NCI-H2107 (cell line): ENCODE results near the gene MTMR8.
"Not testable (repeated sequence)": the region's sequence is repeated elsewhere in the genome, so short reads cannot be mapped to it uniquely, and the experiment has no call there.

ENCODE experiments used
- DNase-seq: peaks from one replicate; lab custom pipeline; 2025; lab: John Stamatoyannopoulos, UW

Gene MTMR8

DNA sequence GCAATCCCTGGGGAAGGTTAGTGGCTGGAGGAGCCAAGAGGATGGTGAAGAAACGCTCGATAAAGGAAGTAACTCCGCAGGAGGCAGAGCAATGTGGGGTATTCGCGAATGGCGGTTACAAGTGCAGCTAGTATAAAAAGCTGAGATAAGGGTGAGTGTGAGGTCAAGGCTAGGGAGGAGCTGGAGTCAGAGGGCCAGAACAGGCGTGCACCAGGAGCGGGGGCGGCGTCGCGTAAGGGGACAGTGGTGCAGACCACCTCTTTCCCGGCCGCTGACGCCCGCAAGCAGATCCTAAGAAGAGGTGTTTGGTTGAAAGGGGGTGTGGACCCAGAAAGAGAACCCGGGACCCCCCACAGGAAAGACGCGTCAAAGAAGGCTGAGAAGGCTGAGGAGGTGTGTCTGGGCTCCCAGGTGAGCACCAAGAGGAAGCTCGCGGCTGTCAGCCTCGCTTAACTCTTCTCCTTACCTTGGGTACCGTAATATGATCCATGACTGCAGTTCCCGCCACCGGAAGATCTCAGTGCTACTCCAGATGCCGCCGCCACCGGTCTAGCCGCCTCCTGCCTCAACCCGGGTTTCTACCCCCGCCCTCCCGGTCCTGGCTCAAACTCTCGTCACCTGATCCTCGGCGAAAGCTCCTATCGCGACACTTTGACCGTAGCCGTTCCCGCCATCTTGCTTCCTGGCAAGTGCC is at the start of gene MTMR8:
MTMR8 (minus strand) TSS at position 579 of the 694 bp plus-strand sequence; CDS start at position 490, 89 bp downstream.
- no peak for DNase-seq

DNA sequence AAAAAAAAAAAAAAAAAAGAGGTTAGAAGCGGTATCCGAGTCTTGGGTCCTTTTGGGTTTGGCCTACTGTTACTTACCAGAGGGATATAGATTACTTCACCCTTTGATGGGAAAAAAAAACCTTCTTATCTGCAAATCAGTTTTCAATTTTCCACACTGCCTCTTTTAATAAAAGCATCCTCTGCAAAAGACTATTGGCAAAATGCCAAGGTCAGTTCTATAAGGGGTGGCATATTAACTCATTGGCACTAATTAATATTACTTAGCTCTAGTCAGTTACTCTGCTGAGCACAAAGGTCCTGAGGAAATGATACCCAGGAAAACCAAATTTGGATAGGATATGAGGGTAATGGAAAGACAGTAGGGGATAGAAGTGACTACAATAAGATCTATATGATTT is 44.3 kb upstream of the MTMR8 start:
- DNase-seq: no peak

DNA sequence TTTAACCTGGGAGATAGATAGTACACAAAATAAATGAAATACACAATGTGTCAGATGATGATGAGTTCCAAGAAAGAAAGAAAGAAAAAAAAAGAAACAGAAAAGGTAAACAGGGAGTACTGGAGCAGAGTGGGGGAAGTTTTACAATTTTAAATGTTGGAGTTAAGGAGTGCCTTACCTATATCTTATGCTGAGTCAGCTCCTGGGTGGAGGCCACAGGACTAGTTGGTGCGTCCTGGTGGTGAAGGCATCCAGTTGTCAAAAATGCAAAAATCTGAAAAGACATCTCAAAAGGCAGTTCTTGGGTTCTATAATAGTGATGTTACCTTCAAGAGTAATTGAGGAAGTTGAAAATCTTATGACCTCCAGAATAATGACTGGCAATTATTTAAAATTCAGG is 42.4 kb upstream of the MTMR8 start:
- DNase-seq: no peak

DNA sequence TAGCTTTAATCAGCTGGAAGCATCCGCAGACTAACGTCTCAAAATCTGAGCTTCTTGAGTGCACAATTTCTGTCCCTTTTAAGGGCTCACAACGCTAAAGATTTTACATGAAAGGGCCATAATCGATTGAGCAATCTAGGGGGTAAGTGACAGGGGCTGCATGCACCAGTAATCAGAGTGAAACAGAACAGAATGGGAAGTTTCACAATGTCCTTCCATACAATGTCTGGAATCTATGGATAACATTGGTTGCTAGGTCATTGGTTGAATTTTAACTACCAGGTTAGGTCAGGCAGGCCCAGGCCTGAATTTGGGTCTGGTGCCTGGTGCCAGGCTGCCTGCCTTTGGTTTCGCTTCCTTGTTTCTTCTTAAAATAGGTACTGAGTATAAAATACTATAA is 42.0 kb upstream of the MTMR8 start:
- no peak for DNase-seq

DNA sequence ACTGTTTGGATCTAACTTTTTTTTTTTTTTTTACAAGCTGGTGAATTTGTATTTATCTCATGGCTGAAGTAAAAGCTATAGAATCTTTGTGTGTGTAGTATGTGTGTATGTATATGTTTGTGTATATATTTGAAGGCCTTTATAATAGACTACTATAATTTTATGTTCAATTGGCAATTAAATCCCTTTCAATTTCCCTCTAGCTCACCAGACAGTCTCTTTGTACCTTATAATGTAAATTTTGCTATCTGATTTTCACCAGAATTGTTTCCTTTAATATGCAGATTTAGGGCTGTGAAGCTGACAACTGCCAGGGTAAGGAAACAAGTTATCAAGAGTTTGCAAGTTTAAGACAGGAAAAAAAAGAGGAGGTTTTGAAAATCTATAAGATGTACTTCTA is 33.1 kb upstream of the MTMR8 start:
- no peak for DNase-seq

DNA sequence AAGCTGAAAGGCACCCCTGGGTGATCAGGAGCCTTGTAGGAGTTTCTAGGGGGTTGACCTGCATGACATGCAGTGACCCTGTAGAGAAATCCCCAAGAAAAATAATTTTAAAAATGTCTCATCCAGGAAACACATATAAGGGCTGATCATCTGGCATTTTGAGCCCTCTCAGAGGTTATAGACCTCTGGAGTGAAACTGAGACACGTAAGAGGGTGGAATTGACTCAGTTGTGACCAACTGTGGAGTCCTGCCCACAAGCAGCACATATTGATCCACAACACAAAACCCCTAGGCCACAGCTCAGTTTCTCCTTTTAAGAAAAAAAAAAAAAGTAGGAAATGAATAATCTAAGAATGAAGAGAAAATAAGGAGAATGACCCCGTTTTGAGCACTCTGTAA is 32.5 kb upstream of the MTMR8 start:
- no peak for DNase-seq

DNA sequence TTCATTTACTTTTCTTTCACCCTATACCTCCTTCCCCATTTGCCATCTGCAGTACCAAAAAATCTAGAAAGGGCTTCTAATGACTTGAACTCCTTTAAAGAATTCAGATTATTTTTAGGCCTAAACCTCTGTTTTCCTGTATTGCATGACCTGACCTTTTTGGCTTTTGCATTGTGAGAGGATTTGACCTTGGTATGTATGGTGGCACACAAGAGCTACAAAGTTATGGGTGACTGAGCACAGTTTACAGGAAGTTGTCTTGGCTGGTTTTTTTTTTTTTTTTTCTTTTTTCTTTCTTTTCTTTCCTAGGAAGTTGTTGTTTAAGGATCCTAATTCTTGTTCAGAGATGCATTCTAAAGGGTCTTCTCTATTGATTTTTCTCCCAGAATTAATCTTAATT is 32.0 kb upstream of the MTMR8 start:
- no peak for DNase-seq

DNA sequence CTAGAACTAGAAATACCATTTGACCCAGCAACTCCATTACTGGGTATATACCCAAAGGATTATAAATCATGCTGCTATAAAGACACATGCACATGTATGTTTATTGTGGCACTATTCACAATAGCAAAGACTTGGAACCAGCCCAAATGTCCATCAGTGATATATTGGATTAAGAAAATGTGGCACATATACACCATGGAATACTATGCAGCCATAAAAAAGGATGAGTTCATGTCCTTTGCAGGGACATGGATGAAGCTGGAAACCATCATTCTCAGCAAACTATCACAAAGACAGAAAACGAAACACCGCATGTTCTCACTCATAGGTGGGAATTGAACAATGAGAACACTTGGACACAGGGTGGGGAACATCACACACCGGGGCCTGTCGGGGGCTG is 14.5 kb upstream of the MTMR8 start:
- not testable (repeated sequence) for DNase-seq

DNA sequence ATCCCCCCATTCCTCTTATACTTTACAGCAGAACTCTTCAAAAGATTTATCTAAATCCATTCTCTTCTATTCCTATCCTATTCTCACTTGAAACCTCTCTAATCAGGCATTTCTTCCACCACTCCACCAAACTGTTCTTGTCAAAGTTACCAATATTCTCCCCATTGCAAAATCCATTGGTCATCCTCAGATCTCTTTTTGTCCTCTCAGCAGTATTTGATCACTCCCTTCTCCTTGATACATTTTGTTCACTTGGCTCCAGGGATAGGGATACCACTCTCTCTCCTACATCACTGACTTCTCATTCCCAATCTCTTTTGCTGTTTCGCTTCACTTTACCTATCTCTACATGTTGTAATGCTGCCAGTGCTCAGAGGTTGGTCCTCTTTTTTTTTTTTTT is 2.8 kb upstream of the MTMR8 start:
- no peak for DNase-seq

DNA sequence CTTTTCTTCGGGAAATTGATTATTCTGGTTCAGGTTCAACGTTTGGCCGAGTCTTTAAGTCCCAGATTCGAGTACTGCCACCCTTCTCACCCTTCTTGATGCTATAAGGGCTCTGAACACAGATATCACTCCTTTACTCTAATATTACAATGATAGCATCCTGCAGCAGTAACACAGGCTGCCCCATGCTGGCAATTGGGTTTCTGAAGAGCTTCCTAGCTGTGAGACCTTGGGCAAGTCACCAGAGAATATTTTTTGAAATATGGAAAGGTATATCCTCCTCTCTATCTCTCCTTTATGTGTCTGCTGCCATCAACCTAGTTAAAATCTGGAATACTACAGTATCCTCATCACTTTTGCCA is 297 bp upstream of the MTMR8 start:
- no peak for DNase-seq

DNA sequence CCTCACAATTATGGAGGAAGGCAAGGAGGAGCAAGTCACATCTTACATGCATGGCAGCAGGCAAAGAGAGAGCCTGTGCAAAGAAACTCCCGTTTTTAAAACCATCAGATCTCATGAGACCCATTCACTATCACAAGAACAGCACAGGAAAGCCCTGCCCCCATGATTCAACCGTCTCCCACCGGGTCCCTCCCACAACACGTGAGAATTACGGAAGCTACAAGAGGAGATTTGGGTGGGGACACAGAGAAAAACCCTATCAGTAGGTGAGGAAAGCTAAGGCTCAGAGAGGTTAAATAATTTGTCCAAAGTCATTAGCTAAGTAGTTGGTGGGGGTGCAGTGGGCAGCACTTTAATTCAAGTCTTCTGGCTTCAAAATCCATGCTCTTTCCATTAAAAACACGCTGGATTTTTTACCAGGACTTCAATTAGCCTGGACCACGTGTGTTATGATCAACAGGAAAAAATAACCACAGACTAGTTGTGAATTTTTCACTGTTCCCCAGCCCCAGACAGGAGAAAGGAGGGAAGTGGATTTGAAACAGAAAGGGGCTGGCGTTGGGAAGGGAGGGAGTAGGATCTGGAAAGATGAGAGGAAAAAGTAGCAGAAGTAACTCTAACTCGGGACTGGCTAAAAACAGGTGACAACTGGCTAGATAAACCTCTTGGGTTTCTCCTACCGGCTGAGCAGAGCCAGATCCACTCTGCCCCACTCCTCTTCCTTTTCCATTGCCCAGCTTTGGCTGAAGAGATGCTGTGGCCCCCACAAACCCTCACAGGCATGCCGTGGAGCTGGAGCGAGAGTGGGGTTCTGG is 986 bp downstream of the MTMR8 start:
- no peak for DNase-seq

DNA sequence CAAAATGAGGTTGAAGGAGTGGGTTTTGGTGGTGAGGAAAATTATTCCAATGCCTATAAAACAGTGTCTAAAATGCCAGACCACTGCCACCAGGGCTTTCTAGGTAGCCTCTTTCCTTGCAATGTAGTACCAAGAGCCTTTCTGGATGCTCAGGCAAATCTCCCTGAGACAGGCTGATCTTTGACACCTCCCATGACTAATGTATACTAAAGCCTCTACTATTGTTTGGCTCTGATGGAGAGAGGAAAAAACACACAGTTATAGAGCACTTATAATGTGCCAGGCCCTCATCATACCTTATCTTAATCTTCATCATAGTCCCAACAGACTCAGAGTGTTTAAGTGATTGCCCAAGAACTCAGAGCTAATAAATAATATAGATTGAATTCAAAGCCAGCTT is 5.8 kb downstream of the MTMR8 start:
- DNase-seq: no peak

DNA sequence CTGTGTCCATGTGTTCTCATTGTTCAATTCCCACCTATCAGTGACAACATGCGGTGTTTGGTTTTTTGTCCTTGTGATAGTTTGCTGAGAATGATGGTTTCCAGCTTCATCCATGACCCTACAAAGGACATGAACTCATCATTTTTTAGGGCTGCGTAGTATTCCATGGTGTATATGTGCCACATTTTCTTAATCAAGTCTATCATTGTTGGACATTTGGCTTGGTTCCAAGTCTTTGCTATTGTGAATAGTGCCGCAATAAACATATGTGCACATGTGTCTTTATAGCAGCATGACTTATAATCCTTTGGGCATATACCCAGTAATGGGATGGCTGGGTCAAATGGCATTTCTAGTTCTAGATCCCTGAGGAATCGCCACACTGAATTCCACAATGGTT is 14.5 kb downstream of the MTMR8 start:
- DNase-seq: not testable (repeated sequence)

DNA sequence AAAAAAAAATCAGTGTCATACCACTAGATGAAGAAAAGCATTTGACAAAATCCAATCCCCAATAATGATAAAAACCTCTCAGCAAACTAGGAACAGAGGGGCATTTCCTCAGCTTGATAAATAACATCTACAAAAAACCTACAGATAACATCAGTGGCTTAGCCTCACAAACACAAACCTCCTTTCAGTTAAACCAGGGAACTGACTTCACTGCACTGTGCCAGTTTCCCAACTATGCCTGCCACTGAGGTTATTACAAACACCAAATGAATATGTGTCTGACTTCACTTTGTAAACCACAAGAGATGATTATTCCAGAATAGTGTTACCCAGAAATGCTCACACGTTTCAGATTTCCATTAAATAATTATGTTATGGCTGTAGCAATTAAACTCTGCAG is 15.3 kb downstream of the MTMR8 start:
- DNase-seq: no peak

DNA sequence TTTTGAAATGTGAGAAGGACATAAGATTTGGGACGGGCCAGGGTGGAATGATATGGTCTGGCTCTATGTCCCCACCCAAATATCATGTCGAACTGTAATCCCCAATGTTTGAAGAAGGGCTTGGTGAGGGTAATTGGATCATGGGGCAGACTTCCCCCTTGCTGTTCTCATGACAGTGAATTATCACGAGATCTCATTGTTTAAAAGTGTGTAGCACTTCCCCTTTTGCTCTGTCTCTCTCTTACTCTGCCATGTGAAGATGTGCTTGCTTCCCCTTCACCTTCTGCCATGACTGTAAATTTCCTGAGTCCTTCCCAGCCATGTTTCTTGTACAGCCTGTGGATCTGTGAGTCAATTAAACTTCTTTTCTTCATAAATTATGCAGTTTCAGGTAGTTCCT is 17.5 kb downstream of the MTMR8 start:
- no peak for DNase-seq

DNA sequence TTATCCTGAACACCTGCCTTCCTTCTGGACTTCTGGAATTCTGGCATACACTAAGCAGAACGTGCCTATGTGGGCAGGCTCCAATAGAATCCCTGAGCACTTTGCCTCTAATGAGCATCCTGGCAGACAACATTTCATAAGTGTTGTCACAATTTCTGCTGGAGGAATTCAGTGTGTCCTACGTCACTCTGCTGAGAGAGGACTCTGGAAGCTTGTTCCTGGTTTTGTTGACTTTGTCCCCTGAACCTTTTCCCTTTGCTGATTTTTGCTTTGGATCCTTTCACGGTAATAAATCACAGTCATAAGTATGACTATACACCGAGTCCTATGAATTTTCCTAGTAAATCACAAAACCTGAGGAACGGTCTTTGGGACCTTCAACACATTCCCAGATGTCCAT is 43.2 kb downstream of the MTMR8 start:
- DNase-seq: no peak

DNA sequence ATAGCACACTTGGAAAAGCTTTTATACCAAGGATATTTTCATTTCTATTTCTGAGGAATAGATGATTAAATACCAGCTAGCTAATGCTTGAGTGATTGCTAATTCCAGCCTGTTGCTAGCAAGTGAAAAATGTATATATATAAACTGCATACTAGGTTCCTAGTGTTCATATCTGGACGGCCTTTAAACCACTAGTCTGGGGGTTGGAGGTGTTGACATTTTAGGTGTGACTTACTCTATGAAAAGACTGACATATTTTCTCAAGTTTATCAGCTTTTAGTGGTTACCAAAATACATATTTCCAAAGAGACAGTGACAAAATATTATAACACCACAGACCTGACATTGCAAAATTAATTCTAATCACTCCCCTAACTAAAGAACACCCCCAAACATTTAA is 44.7 kb downstream of the MTMR8 start:
- DNase-seq: no peak

DNA sequence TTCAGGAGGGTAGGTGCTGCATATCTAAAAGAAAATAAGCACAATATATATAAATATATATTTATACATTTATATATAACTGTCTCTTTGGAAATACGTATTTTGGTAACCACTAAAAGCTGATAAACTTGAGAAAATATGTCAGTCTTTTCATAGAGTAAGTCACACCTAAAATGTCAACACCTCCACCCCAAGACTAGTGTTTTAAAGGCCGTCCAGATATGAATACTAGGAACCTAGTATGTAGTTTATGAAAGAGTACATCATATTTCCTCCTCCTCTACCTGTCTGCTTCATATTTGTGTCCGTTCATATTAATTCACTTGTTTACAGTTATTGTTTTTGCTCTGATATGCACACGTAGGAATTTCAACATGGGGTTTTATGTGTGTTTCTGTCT is 45.2 kb downstream of the MTMR8 start:
- no peak for DNase-seq

DNA sequence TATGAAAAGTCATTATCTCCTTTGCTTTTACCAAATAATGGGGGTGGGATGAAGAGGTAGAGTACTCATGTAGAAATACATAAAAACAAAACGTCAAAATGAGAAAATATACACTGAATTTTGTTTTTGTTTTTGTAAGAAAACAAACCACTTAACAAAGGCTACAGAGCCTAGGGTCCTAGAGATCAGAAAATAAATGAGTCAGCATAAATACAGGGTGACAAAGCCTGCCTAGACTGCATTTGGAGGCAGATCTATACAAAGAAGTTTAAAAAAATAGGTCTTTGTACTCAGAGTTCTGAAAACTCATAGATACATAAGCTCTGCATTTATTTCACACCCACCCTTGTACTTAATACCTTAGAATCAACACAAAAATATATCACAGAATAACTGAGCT is 52.4 kb downstream of the MTMR8 start:
- no peak for DNase-seq

DNA sequence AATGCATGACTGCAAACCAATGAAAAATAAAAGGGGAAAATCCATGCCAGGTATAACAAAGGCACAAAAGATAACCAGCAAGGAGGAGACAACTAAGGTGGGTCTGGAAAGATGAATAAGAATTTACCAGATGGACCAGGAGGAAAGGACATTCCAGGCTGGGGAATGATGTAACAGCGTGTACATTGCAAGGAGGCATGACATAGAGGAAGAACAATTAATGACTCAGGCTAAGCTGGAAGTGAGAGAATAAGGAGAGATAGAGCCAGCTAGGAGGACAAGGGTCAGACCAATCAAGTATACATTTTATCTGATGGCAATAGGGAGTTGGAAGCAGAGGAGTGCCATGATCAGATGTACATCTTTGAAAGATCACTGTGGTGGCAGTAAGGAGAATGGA is 57.0 kb downstream of the MTMR8 start:
- DNase-seq: no peak

DNA sequence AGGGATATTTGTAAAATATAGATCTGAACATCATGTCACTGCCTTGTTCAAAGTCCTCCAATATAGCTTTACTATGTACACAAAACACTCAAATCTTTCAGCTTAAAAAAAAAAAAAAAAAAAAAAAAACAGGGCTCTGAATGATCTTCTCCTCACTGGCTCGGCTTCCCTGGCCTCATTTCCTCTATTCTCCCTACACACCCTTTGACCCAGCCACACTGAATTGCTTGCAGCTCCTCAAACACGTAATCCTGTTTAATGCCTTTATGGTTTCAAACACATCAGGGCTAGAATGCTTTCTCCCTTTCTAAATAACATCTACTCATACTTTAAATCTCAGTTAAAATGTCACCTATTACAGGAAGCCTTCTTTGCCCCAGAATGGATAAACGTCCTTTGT is 60.8 kb downstream of the MTMR8 start:
- no peak for DNase-seq

DNA sequence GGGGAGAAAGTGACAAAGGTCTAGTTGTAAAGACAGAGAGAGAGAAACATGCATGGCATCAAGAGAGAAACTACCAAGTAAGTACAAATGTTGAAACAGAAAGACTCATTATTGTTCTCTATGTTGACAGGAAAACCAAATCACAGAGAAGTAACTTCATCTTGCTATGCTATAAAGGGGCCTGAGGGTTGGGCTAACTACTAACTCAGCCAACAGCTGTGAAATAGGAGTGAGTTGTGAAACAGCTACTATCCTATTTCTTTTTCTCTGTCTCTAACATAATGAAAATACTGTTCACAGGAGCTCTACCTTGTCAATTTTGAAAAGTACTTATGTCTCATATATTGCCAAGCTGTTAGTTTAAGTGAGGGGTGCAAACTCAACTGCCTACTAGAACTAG is 65.0 kb downstream of the MTMR8 start:
- no peak for DNase-seq

DNA sequence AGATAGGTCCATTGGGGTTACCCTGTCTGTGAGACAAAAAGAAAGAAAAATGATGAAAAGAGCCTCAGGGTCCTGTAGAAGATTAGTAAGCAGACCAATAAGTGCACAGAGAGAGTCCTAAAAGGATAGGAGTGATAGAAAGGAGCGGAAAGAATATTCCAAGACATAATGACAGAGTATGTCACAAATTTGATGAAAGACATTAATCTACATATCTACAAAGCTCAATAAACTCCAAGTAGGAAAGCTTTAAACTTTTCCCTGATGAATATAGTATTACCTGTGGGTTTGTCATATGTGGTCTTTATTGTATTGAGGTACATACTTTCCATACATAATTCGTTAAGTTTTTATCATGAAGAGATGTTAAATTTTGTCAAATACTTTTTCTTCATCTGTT is 73.7 kb downstream of the MTMR8 start:
- no peak for DNase-seq

DNA sequence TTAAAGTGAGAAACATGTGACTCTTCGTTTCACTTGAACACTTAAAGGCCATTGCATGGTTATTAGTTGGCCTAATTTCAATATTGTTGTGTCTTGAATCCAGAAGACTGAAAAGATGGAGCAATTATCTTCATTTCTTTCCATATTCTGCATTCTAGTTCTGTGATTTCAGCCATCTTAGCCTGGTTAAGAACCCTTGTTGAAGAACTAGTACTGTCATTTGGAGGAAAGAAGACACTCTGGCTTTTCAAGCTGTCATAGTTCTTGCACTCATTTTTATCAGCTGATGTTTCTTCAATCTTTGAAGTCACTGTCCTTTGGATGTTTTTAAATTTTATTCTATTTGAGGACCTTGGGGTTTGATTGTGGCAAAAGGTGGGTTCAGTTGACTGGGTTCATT is 81.6 kb downstream of the MTMR8 start:
- no peak for DNase-seq
